ENCODE measurements around the gene DIS3L.
"Not testable (repeated sequence)": the region's sequence is repeated elsewhere in the genome, so short reads cannot be mapped to it uniquely, and the experiment has no call there.

DIS3L gene

GRCh38 chr15:66254951-66255676 is 38.3 kb upstream of the DIS3L start (continued):
- TF ChIP-seq, protein P1, sequence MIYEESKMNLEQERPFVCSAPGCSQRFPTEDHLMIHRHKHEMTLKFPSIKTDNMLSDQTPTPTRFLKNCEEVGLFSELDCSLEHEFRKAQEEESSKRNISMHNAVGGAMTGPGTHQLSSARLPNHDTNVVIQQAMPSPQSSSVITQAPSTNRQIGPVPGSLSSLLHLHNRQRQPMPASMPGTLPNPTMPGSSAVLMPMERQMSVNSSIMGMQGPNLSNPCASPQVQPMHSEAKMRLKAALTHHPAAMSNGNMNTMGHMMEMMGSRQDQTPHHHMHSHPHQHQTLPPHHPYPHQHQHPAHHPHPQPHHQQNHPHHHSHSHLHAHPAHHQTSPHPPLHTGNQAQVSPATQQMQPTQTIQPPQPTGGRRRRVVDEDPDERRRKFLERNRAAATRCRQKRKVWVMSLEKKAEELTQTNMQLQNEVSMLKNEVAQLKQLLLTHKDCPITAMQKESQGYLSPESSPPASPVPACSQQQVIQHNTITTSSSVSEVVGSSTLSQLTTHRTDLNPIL (CRISPR knock-in tag; IDR thresholded peaks at IDR 0.05; ENCODE audit: low read depth): no peak
- no peak for TF ChIP-seq SNAI2 (CRISPR knock-in tag; IDR thresholded peaks at IDR 0.05)

GRCh38 chr15:66256692-66257091 is 36.7 kb upstream of the DIS3L start:
- TF ChIP-seq TCF4 (CRISPR knock-in tag; IDR thresholded peaks at IDR 0.05; ENCODE audit: borderline replicate concordance) (no peak), SNAI2 (CRISPR knock-in tag; IDR thresholded peaks at IDR 0.05) (no peak), ZC3H10 (CRISPR knock-in tag; IDR thresholded peaks at IDR 0.05) (no peak), ZFP3 (CRISPR knock-in tag; IDR thresholded peaks at IDR 0.05) (no peak), GLIS3 (CRISPR knock-in tag; IDR thresholded peaks at IDR 0.05) (no peak), CSDC2 (CRISPR knock-in tag; IDR thresholded peaks at IDR 0.05) (no peak)
- TF ChIP-seq, protein P2, sequence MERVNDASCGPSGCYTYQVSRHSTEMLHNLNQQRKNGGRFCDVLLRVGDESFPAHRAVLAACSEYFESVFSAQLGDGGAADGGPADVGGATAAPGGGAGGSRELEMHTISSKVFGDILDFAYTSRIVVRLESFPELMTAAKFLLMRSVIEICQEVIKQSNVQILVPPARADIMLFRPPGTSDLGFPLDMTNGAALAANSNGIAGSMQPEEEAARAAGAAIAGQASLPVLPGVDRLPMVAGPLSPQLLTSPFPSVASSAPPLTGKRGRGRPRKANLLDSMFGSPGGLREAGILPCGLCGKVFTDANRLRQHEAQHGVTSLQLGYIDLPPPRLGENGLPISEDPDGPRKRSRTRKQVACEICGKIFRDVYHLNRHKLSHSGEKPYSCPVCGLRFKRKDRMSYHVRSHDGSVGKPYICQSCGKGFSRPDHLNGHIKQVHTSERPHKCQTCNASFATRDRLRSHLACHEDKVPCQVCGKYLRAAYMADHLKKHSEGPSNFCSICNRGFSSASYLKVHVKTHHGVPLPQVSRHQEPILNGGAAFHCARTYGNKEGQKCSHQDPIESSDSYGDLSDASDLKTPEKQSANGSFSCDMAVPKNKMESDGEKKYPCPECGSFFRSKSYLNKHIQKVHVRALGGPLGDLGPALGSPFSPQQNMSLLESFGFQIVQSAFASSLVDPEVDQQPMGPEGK (CRISPR knock-in tag; IDR thresholded peaks at IDR 0.05; ENCODE audit: borderline replicate concordance): no peak
- ATAC-seq: no peak

GRCh38 chr15:66261056-66261455 is 32.3 kb upstream of the DIS3L start:
- ATAC-seq: no peak
- TF ChIP-seq RARB (CRISPR knock-in tag; IDR thresholded peaks at IDR 0.05): no peak
- TF ChIP-seq SNAI2 (CRISPR knock-in tag; IDR thresholded peaks at IDR 0.05): no peak
- TF ChIP-seq TCF4 (CRISPR knock-in tag; IDR thresholded peaks at IDR 0.05; ENCODE audit: borderline replicate concordance): no peak
- no peak for TF ChIP-seq BACH2 (CRISPR knock-in tag; IDR thresholded peaks at IDR 0.05; ENCODE audit: borderline replicate concordance)
- no peak for TF ChIP-seq CSDC2 (CRISPR knock-in tag; IDR thresholded peaks at IDR 0.05)
- no peak for TF ChIP-seq ZNF8 (CRISPR knock-in tag; IDR thresholded peaks at IDR 0.05)
- TF ChIP-seq, protein P1 (CRISPR knock-in tag; IDR thresholded peaks at IDR 0.05; ENCODE audit: low read depth): no peak
- TF ChIP-seq PPARA (CRISPR knock-in tag; IDR thresholded peaks at IDR 0.05; ENCODE audit: borderline replicate concordance): no peak
- no peak for TF ChIP-seq OSR1 (CRISPR knock-in tag; IDR thresholded peaks at IDR 0.05)
- TF ChIP-seq GLIS3 (CRISPR knock-in tag; IDR thresholded peaks at IDR 0.05): no peak
- TF ChIP-seq ISL1 (CRISPR knock-in tag; IDR thresholded peaks at IDR 0.05): no peak
- TF ChIP-seq ZNF70 (CRISPR knock-in tag; IDR thresholded peaks at IDR 0.05): no peak

DNA sequence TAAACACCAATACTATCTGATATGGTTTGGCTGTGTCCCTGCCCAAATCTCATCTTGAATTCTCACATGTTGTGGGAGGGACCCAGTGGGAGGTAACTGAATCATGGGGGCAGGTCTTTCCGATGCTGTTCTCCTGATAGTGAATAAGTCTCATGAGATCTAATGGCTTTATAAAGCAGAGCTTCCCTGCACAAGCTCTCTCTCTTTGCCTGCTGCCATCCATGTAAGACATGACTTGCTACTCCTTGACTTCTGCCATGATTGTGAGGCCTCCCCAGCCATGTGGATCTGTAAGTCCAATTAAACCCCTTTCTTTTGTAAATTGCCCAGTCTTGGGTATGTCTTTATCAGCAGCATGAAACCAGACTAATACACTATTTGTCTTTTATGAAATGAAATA is 30.5 kb upstream of the DIS3L start:
- not testable (repeated sequence) for ATAC-seq

GRCh38 chr15:66264859-66265513 is 28.4 kb upstream of the DIS3L start:
- TF ChIP-seq ZNF565 (CRISPR knock-in tag; conservative IDR thresholded peaks at IDR 0.05; ENCODE audit: low read depth): no peak
- TF ChIP-seq, protein P3, sequence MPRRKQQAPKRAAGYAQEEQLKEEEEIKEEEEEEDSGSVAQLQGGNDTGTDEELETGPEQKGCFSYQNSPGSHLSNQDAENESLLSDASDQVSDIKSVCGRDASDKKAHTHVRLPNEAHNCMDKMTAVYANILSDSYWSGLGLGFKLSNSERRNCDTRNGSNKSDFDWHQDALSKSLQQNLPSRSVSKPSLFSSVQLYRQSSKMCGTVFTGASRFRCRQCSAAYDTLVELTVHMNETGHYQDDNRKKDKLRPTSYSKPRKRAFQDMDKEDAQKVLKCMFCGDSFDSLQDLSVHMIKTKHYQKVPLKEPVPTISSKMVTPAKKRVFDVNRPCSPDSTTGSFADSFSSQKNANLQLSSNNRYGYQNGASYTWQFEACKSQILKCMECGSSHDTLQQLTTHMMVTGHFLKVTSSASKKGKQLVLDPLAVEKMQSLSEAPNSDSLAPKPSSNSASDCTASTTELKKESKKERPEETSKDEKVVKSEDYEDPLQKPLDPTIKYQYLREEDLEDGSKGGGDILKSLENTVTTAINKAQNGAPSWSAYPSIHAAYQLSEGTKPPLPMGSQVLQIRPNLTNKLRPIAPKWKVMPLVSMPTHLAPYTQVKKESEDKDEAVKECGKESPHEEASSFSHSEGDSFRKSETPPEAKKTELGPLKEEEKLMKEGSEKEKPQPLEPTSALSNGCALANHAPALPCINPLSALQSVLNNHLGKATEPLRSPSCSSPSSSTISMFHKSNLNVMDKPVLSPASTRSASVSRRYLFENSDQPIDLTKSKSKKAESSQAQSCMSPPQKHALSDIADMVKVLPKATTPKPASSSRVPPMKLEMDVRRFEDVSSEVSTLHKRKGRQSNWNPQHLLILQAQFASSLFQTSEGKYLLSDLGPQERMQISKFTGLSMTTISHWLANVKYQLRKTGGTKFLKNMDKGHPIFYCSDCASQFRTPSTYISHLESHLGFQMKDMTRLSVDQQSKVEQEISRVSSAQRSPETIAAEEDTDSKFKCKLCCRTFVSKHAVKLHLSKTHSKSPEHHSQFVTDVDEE (CRISPR knock-in tag; IDR thresholded peaks at IDR 0.05): no peak
- TF ChIP-seq RARB (CRISPR knock-in tag; IDR thresholded peaks at IDR 0.05): no peak
- TF ChIP-seq, protein P1 (CRISPR knock-in tag; IDR thresholded peaks at IDR 0.05; ENCODE audit: low read depth): no peak
- no peak for TF ChIP-seq GLIS3 (CRISPR knock-in tag; IDR thresholded peaks at IDR 0.05)
- no peak for TF ChIP-seq ARNTL (CRISPR knock-in tag; IDR thresholded peaks at IDR 0.05; ENCODE audit: borderline replicate concordance, low read depth)
- TF ChIP-seq ESRRG (CRISPR knock-in tag; IDR thresholded peaks at IDR 0.05): no peak
- no peak for TF ChIP-seq BACH2 (CRISPR knock-in tag; IDR thresholded peaks at IDR 0.05; ENCODE audit: borderline replicate concordance)
- TF ChIP-seq TCF4 (CRISPR knock-in tag; IDR thresholded peaks at IDR 0.05; ENCODE audit: borderline replicate concordance): no peak
- TF ChIP-seq SNAI2 (CRISPR knock-in tag; IDR thresholded peaks at IDR 0.05): no peak
- no peak for TF ChIP-seq ISL1 (CRISPR knock-in tag; IDR thresholded peaks at IDR 0.05)
- TF ChIP-seq ZFP30 (CRISPR knock-in tag; IDR thresholded peaks at IDR 0.05): no peak
- TF ChIP-seq ZNF8 (CRISPR knock-in tag; IDR thresholded peaks at IDR 0.05): no peak
- no peak for TF ChIP-seq OSR1 (CRISPR knock-in tag; IDR thresholded peaks at IDR 0.05)
- TF ChIP-seq, protein P2 (CRISPR knock-in tag; IDR thresholded peaks at IDR 0.05; ENCODE audit: borderline replicate concordance): no peak
- ATAC-seq: no peak

Data from SK-N-SH treated with all-trans-retinoic acid at 6 μM for 48 hours (cell line).